DND-41 (cell line): ENCODE measurements around the gene DOP1A.

ENCODE experiments used
- ATAC-seq: fragments of 200-7000 bp; cut with Tn5 transposase; 3 replicates; pipeline ENCODE4 v1.9.1; 2021; ENCODE audit warnings: low read depth; ENCODE audit not compliant: insufficient read depth
- DNase-seq: peaks from one replicate; pipeline ENCODE4 v3.0.0-alpha.2; 2020
- H2AFZ ChIP-seq: 2 replicates; pipeline ENCODE4 v1.6.0; 2012; ENCODE audit warnings: low read depth, low read length
- H3K27ac ChIP-seq: 2 replicates; pipeline ENCODE4 v1.5.1; 2012; ENCODE audit warnings: low read length, inconsistent platforms
- H3K27me3 ChIP-seq: fragments of 200-600 bp; sonication (generic); 2 replicates; pipeline ENCODE4 v1.6.0; 2012; ENCODE audit warnings: low read length, mild to moderate bottlenecking, inconsistent platforms; ENCODE audit not compliant: insufficient read depth, poor library complexity
- H3K36me3 ChIP-seq: 2 replicates; pipeline ENCODE4 v1.5.1; 2012; ENCODE audit warnings: low read length, inconsistent platforms; ENCODE audit not compliant: insufficient read depth
- H3K4me1 ChIP-seq: 2 replicates; pipeline ENCODE4 v1.5.1; 2012; ENCODE audit warnings: mild to moderate bottlenecking, low read length; ENCODE audit not compliant: insufficient read depth
- H3K4me2 ChIP-seq: 2 replicates; pipeline ENCODE4 v1.6.0; 2012; ENCODE audit warnings: mild to moderate bottlenecking, moderate library complexity, low read length, inconsistent platforms; ENCODE audit not compliant: insufficient read depth
- H3K4me3 ChIP-seq, 2 experiments: fragments of 200-600 bp in 1 of 2; shearing (Covaris generic) in 1 of 2; 2 replicates each; pipeline ENCODE4 v1.5.1; 2012 to 2016; ENCODE audit warnings: inconsistent platforms in 2 of 2, low read length in 2 of 2, mild to moderate bottlenecking in 2 of 2, low read depth in 1 of 2, moderate library complexity in 1 of 2
- H3K79me2 ChIP-seq: 2 replicates; pipeline ENCODE4 v1.6.0; 2012; ENCODE audit warnings: low read length, inconsistent platforms; ENCODE audit not compliant: insufficient read depth
- H3K9ac ChIP-seq: 2 replicates; pipeline ENCODE4 v1.6.0; 2012; ENCODE audit warnings: low read depth, mild to moderate bottlenecking, inconsistent platforms, low read length, moderate library complexity
- H3K9me3 ChIP-seq: 2 replicates; pipeline ENCODE4 v1.5.1; 2012; ENCODE audit warnings: low read length, moderate library complexity, mild to moderate bottlenecking, inconsistent platforms; ENCODE audit not compliant: insufficient read depth, severe bottlenecking
- H4K20me1 ChIP-seq: 2 replicates; pipeline ENCODE4 v1.6.0; 2012; ENCODE audit warnings: low read length; ENCODE audit not compliant: insufficient read depth
- CTCF ChIP-seq: IDR thresholded peaks from 2 replicates; pipeline ENCODE4 v1.5.1; 2012; ENCODE audit warnings: borderline replicate concordance, low read length, moderate library complexity, mild to moderate bottlenecking; ENCODE audit not compliant: poor library complexity, severe bottlenecking; ENCODE audit errors: extremely low read depth
- EZH2 ChIP-seq: IDR thresholded peaks from 3 replicates; pipeline ENCODE4 v1.6.1; 2012; ENCODE audit warnings: borderline replicate concordance, low read depth, mild to moderate bottlenecking, moderate library complexity, low read length, inconsistent platforms; ENCODE audit not compliant: severe bottlenecking

The DOP1A gene

GRCh38 chr6:83132121-83132520 lies 64.7 kb downstream of the DOP1A start:
- H3K36me3 ChIP-seq, result peaks cover 73% of the 10 kb centered on the region
- H3K27ac ChIP-seq, result no peak overlapping the region
- H4K20me1 ChIP-seq, result no peaks in the 10 kb centered on the region
- no peak overlapping the region for H3K4me3 ChIP-seq
- no peaks in the 10 kb centered on the region for H3K79me2 ChIP-seq
- ATAC-seq (no peak), DNase-seq (no peak)
- no peaks in the 10 kb centered on the region for H3K27me3 ChIP-seq
- H2AFZ ChIP-seq, result no peak overlapping the region
- H3K4me2 ChIP-seq, result no peak overlapping the region
- no peaks in the 10 kb centered on the region for H3K4me1 ChIP-seq
- TF ChIP-seq CTCF (no peak), EZH2 (no peak)
- no peaks in the 10 kb centered on the region for H3K9me3 ChIP-seq
- H3K9ac ChIP-seq, result no peak overlapping the region

- peaks cover 50% of the 10 kb centered on the region for H3K36me3 ChIP-seq
Measured at GRCh38 chr6:83138118-83138722, 70.7 kb downstream of the DOP1A start.

GRCh38 chr6:83138758-83139157 lies 71.3 kb downstream of the DOP1A start:
- H3K4me2 ChIP-seq, result no peak overlapping the region
- no peak for TF ChIP-seq EZH2
- no peak for TF ChIP-seq CTCF
- H2AFZ ChIP-seq, result no peak overlapping the region
- no peaks in the 10 kb centered on the region for H4K20me1 ChIP-seq
- no peaks in the 10 kb centered on the region for H3K4me1 ChIP-seq
- no peaks in the 10 kb centered on the region for H3K79me2 ChIP-seq
- H3K27me3 ChIP-seq, result no peaks in the 10 kb centered on the region
- DNase-seq (no peak), ATAC-seq (no peak)
- no peak overlapping the region for H3K9ac ChIP-seq
- no peak overlapping the region for H3K4me3 ChIP-seq
- H3K36me3 ChIP-seq, result peaks cover 54% of the 10 kb centered on the region
- no peaks in the 10 kb centered on the region for H3K9me3 ChIP-seq
- H3K27ac ChIP-seq, result no peak overlapping the region

More at GRCh38 chr6:83138118-83138722, 70.7 kb downstream of the DOP1A start:
- Histone ChIP-seq H3K79me2 (no peaks in the 10 kb centered on the region), H3K9me3 (no peaks in the 10 kb centered on the region), H3K9ac (no peak overlapping the region), H3K4me2 (no peak overlapping the region), H3K27ac (no peak overlapping the region), H4K20me1 (no peaks in the 10 kb centered on the region), H3K4me1 (no peaks in the 10 kb centered on the region), H3K4me3 (no peak overlapping the region), H3K27me3 (no peaks in the 10 kb centered on the region), H2AFZ (no peak overlapping the region)
- DNase-seq (no peak), ATAC-seq (no peak)
- TF ChIP-seq CTCF (no peak), EZH2 (no peak)
